HT-29 (cell line): ENCODE measurements around the gene CD47. TPM values are rescaled to one million over a fixed set of nuclear protein-coding genes. Genes with fewer than 3 reads are reported as not detected.

ENCODE experiments used
- DNase-seq: peaks from one replicate; pipeline ENCODE4 v3.0.0-alpha.2; 2015; ENCODE audit warnings: low spot score
- total RNA-seq: library from RNA; depleted of rRNA; stranded (reverse); fragments of >200 nt; shearing (Covaris generic); gene quantifications from 2 replicates; pipeline ENCODE4 v1.2.3, GENCODE V29; 2014; rRNA removed

Gene CD47
- total RNA-seq, 1 experiment from 2014 or later: 39.0 TPM

- no peak for DNase-seq
Observed at GRCh38 chr3:108014943-108015342, 75.9 kb downstream of the CD47 start.

GRCh38 chr3:108013141-108014055 lies 77.4 kb downstream of the CD47 start:
- no peak for DNase-seq

GRCh38 chr3:108012304-108012703 lies 78.5 kb downstream of the CD47 start:
- no peak for DNase-seq

GRCh38 chr3:108011616-108012015 lies 79.2 kb downstream of the CD47 start:
- no peak for DNase-seq

- DNase-seq: no peak
Observed at GRCh38 chr3:108008931-108009639, 81.7 kb downstream of the CD47 start.

- DNase-seq: no peak
Observed at GRCh38 chr3:108008106-108008505, 82.7 kb downstream of the CD47 start.

- DNase-seq: no peak
Observed at GRCh38 chr3:108006881-108007331, 83.9 kb downstream of the CD47 start.

- peak; percentile 22 for DNase-seq
Observed at GRCh38 chr3:108006077-108006771, 84.6 kb downstream of the CD47 start.

- DNase-seq: no peak
Observed at GRCh38 chr3:108004647-108005046, 86.2 kb downstream of the CD47 start.

GRCh38 chr3:108001457-108001856 lies 89.4 kb downstream of the CD47 start:
- DNase-seq: peak; percentile 59

- no peak for DNase-seq
Observed at GRCh38 chr3:107999215-107999775, 91.5 kb downstream of the CD47 start.

- DNase-seq: no peak
Observed at GRCh38 chr3:107997671-107998070, 93.2 kb downstream of the CD47 start.

- no peak for DNase-seq
Observed at GRCh38 chr3:107995823-107996222, 95.0 kb downstream of the CD47 start.

GRCh38 chr3:107994956-107995715 lies 95.7 kb downstream of the CD47 start:
- no peak for DNase-seq

- DNase-seq: no peak
Observed at GRCh38 chr3:107994181-107994580, 96.7 kb downstream of the CD47 start.

- no peak for DNase-seq
Observed at GRCh38 chr3:107993771-107994170, 97.1 kb downstream of the CD47 start.

Other genes with a start within 250 kb of the CD47 start
- 36.6 and 39.5 TPM in 2 replicates for gene IFT57, start 131.4 kb upstream of the CD47 start, total RNA-seq
- 2.2 and 4.2 TPM in 2 replicates for gene HHLA2, start 205.5 kb upstream of the CD47 start, total RNA-seq